ENCODE data around the gene FAM184B. TPM values are rescaled to one million over a fixed set of nuclear protein-coding genes. Genes with fewer than 3 reads are reported as not detected.

Gene FAM184B
- not detected in 2 replicates for total RNA-seq

GRCh38 chr4:17781300-17782287 is at the start of gene FAM184B:
Gene FAM184B (minus strand): TSS chr4:17781621. CDS start chr4:17781299, 322 bp downstream.

GRCh38 chr4:17810260-17811077 is 29.0 kb upstream of the FAM184B start, which contains the start of the genes DCAF16 and NCAPG:
Gene DCAF16 (minus strand): TSS chr4:17810757. CDS start chr4:17804141, 6,616 bp downstream.
Gene NCAPG (plus strand): TSS chr4:17810979. CDS start chr4:17811078, 99 bp downstream.

GRCh38 chr4:17614416-17615299 is 166.8 kb downstream of the FAM184B start, which contains the start of gene MED28:
Gene MED28 (plus strand): TSS chr4:17614641. CDS start chr4:17614655, 14 bp downstream.

Other genes starting within 250 kb of the FAM184B start
- 82.1 and 98.3 TPM in 2 replicates for gene LAP3, start 204.4 kb downstream of the FAM184B start, total RNA-seq
- gene MED28, start 167.0 kb downstream of the FAM184B start, total RNA-seq = 5.1 and 5.5 TPM in 2 replicates
- 19.2 and 21.7 TPM in 2 replicates for gene DCAF16, start 29.1 kb upstream of the FAM184B start, total RNA-seq
- 0.64 and 3.4 TPM in 2 replicates for gene NCAPG, start 29.4 kb upstream of the FAM184B start, total RNA-seq
- gene LCORL, start 240.1 kb upstream of the FAM184B start, total RNA-seq = 8.5 and 9.4 TPM in 2 replicates